Fibroblast of the aortic adventitia (primary cell): Measurements from ENCODE around the gene KLF13. TPM values are rescaled to one million over a fixed set of nuclear protein-coding genes. Genes with fewer than 3 reads are reported as not detected.

ENCODE experiments used
- DNase-seq: peaks from one replicate; pipeline ENCODE4 v3.0.0-alpha.2; 2010; ENCODE audit warnings: low read depth
- H3K4me3 ChIP-seq: 2 replicates; pipeline ENCODE4 v1.5.1; 2011; ENCODE audit warnings: low read depth, mild to moderate bottlenecking, control low read depth, low read length, moderate library complexity
- total RNA-seq: library from RNA; depleted of rRNA; stranded (reverse); fragments of >200 nt; gene quantifications from 2 replicates; pipeline ENCODE4 v1.2.3, GENCODE V29; 2012; ENCODE audit warnings: low replicate concordance
- TF ChIP-seq, protein P1 (sequence below): IDR thresholded peaks from 2 replicates; pipeline ENCODE4 v1.5.1; 2011; ENCODE audit warnings: mild to moderate bottlenecking, low read length, control low read depth, inconsistent platforms; ENCODE audit not compliant: insufficient read depth

KLF13 gene
- total RNA-seq, 1 donor: 40.4 TPM

DNA sequence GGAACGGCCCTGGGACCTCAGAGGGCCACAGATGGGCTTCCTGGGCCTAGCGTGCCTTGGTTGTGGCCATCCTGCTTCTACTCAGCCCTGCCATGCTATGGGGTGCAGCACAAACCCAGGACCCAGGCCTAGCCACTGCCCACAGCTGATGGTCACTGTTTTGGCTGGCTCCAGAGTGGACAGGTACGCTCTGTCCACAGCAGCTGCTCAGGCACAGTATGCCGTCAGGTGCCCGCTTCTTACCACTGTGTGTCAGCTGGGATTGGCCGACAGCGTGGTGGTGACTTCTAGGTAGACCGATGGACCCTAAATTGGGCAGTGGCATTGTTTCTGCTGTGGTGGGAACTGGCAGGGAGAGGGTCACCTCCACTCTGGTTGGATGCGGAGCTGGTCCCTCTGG lies 47.3 kb downstream of the KLF13 start:
- no peak for DNase-seq
- TF ChIP-seq, protein P1, sequence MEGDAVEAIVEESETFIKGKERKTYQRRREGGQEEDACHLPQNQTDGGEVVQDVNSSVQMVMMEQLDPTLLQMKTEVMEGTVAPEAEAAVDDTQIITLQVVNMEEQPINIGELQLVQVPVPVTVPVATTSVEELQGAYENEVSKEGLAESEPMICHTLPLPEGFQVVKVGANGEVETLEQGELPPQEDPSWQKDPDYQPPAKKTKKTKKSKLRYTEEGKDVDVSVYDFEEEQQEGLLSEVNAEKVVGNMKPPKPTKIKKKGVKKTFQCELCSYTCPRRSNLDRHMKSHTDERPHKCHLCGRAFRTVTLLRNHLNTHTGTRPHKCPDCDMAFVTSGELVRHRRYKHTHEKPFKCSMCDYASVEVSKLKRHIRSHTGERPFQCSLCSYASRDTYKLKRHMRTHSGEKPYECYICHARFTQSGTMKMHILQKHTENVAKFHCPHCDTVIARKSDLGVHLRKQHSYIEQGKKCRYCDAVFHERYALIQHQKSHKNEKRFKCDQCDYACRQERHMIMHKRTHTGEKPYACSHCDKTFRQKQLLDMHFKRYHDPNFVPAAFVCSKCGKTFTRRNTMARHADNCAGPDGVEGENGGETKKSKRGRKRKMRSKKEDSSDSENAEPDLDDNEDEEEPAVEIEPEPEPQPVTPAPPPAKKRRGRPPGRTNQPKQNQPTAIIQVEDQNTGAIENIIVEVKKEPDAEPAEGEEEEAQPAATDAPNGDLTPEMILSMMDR: no peak
- no peak overlapping the region for H3K4me3 ChIP-seq

DNA sequence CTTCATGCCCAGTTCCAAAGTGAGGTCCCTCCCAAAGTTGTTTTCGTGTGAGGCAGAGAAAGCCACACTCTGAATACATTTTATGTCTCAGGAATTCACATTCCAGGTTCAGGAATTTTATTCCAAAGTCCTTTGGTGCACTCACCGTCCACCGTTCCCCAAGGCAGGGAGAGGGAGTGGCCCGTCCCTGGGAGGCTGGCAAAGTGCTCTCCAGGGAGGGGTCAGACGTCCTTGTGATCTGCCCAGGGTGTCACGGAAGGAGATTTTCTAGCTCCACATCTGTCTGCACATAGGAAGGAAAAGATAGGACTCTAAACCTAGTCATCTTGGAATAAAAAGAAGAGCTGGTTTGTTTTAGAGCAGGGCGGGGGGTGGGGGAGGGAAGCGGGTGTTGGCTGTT lies 47.9 kb downstream of the KLF13 start:
- TF ChIP-seq, protein P1: no peak
- H3K4me3 ChIP-seq: no peak overlapping the region
- DNase-seq: no peak

DNA sequence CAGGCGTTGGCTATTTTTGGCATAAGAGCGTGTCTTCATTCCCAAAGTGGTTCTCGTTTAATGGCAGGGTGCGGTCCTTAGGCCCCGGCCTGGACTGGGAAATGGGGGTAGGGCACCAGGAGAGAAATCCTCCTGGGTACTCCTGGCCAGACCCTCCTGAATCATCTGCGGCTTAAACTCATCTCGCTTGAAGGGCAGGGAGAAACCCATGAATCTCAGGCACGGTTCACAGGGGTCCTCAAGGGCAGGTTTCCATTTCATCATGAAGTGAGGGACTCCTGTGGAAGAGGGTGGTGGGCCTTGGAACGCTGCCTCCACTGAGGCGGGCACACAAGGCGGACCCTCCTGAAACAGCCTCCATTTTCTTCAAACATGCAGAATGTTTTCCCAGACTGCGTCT lies 48.4 kb downstream of the KLF13 start:
- TF ChIP-seq, protein P1: no peak
- no peak overlapping the region for H3K4me3 ChIP-seq
- DNase-seq: no peak

DNA sequence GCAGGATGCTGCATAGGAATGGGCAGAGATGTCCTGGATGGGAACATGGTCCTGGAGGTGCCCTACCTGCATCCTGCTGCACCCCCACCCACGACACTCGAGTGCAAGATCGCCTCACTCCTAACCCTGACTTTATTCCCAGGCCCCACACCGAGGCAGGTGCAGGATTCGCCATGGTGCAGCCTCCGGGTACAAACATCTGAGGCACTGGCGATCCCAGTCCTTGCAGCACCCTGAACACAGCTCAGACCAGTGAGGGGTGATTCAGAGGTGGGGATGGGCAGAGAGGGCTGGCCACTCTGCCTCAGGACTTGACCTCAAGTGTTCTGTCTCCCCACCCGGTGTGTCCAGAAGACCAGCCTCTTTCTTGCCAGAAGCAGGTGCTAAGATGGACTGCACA lies 49.1 kb downstream of the KLF13 start:
- TF ChIP-seq, protein P1: no peak
- DNase-seq: no peak
- H3K4me3 ChIP-seq: no peak overlapping the region

DNA sequence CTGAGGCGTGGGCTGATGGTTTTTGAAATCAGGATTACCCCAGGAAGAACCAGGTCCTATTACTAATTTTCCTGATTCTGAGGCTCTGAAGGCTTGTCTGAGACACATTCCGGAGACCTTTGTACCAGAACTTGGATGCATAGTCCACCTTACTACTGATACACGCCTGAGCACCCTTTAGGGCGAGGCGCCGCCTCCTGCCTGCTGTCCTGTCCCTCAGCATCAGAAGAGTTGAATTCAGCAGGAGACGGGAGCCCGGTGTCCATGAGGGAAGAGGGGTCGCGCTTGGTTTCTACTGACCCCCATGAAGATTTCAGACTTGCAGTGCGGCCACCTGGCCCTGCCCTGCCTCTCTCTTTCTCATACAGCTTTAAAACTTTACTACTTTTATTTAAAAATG lies 49.9 kb downstream of the KLF13 start:
- TF ChIP-seq, protein P1: no peak
- DNase-seq: no peak
- H3K4me3 ChIP-seq: no peak overlapping the region

DNA sequence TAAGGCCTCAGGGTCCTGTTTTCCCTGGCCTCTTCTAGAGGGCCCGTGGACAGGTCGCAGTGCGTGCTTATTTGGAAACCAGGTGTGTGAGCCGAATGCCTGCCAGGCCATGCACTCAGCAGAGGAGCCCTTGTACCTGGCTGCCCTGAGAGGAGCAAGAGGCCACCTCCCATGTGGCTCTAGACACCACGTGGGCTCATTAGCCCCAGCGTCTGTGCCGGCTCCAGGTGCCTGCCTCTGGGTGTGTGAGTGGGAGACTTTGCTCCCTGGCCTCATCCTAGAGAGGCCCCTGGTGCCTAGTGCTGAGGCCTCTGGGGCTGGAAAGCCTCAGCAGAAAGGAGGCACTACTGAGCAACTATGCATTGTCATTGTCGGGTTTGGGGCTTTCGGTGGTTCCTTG lies 50.4 kb downstream of the KLF13 start:
- TF ChIP-seq, protein P1: no peak
- DNase-seq: no peak
- H3K4me3 ChIP-seq: no peak overlapping the region

DNA sequence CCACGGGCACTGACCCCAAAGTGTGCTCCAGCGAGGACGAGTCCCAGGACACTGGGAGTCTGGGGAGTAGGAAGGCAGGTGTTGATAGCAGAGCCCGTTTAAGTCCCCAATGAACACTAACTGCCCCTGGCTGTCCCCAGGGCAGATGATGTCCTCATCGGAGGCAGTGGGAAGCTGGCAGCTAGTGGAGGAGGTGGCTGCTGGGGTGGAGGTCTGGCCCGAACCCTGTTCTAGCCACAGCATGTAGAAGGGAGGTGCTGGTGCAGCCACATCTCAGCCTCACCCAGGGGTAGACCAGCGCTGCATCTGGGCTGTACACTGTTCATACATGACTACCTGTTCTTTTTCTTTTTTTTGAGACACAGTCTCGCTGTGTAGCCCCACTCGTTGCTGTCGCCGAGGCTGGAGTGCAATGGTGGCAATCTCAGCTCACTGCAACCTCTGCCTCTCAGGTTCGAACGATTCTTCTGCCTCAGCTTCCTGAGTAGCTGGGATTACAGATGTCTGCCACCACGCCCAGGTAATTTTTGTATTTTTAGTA lies 51.8 kb downstream of the KLF13 start:
- H3K4me3 ChIP-seq: no peak overlapping the region
- no peak for DNase-seq
- TF ChIP-seq, protein P1: no peak
